WTC11 (cell line): Measurements from ENCODE around the gene ZGRF1. TPM values are rescaled to one million over a fixed set of nuclear protein-coding genes. Genes with fewer than 3 reads are reported as not detected.

Experiments used
- ATAC-seq: fragments of 200-7000 bp; cut with Tn5 transposase; 2 replicates; pipeline ENCODE4 v1.10.0; 2021; ENCODE audit warnings: mild to moderate bottlenecking, moderate library complexity
- CTCF ChIA-PET: fragments of 300-600 bp; sonication (Branson Sonifier 250); formaldehyde crosslinking; loops from one replicate; lab custom pipeline; 2021; ENCODE audit warnings: antibody characterized with exemption; lab: Charles Lee
- POLR2A ChIA-PET: fragments of 350-600 bp; sonication (Branson Sonifier 250); formaldehyde crosslinking; loops from one replicate; lab custom pipeline; 2021; ENCODE audit warnings: antibody characterized with exemption; lab: Charles Lee
- DNase-seq: peaks from one replicate; pipeline ENCODE4 v3.0.0; 2021; ENCODE audit warnings: low spot score
- H3K27ac Mint-ChIP-seq: 2 replicates; pipeline ENCODE4 v1.8.0; 2021; ENCODE audit warnings: mixed read lengths
- H3K27me3 Mint-ChIP-seq: 2 replicates; pipeline ENCODE4 v1.8.0; 2021; ENCODE audit warnings: low read depth, mild to moderate bottlenecking, moderate library complexity, mixed read lengths
- H3K36me3 Mint-ChIP-seq: 2 replicates; pipeline ENCODE4 v1.8.0; 2021; ENCODE audit warnings: mixed read lengths
- H3K4me1 Mint-ChIP-seq: 2 replicates; pipeline ENCODE4 v1.8.0; 2022; ENCODE audit warnings: mixed read lengths
- H3K4me3 Mint-ChIP-seq: 2 replicates; pipeline ENCODE4 v1.8.0; 2021; ENCODE audit warnings: mild to moderate bottlenecking, moderate library complexity, mixed read lengths
- H3K9me3 Mint-ChIP-seq: 2 replicates; pipeline ENCODE4 v1.8.0; 2021; ENCODE audit warnings: mixed read lengths
- ATF1 ChIP-seq: sonication (generic); formaldehyde crosslinking; IDR thresholded peaks from 2 replicates; pipeline ENCODE4 v1.8.1; 2023; ENCODE audit warnings: mild to moderate bottlenecking, moderate library complexity, missing genetic modification reagents
- CREB1 ChIP-seq: sonication (generic); formaldehyde crosslinking; IDR thresholded peaks from 2 replicates; pipeline ENCODE4 v1.8.0; 2023; ENCODE audit warnings: mild to moderate bottlenecking, missing genetic modification reagents
- E2F5 ChIP-seq: sonication (generic); formaldehyde crosslinking; IDR thresholded peaks from 2 replicates; pipeline ENCODE4 v1.8.1; 2022; ENCODE audit warnings: mild to moderate bottlenecking, moderate library complexity, missing genetic modification reagents
- ELF4 ChIP-seq: sonication (generic); formaldehyde crosslinking; IDR thresholded peaks from 2 replicates; pipeline ENCODE4 v1.8.1; 2022; ENCODE audit warnings: low read depth, mild to moderate bottlenecking, moderate library complexity, missing genetic modification reagents
- FOXK1 ChIP-seq: sonication (generic); formaldehyde crosslinking; IDR thresholded peaks from 2 replicates; pipeline ENCODE4 v1.8.0; 2022; ENCODE audit warnings: mild to moderate bottlenecking, moderate library complexity, missing genetic modification reagents
- FOXP1 ChIP-seq: sonication (generic); formaldehyde crosslinking; IDR thresholded peaks from 2 replicates; pipeline ENCODE4 v1.8.0; 2022; ENCODE audit warnings: missing genetic modification reagents, mild to moderate bottlenecking, moderate library complexity, borderline replicate concordance
- IRF2 ChIP-seq: sonication (generic); formaldehyde crosslinking; IDR thresholded peaks from 2 replicates; pipeline ENCODE4 v1.8.0; 2022; ENCODE audit warnings: low read depth, missing genetic modification reagents, borderline replicate concordance
- JAZF1 ChIP-seq: fragments of 250-450 bp; sonication (Bioruptor Pico); IDR thresholded peaks from 2 replicates; pipeline ENCODE4 v1.9.0; 2021; ENCODE audit warnings: moderate library complexity, mild to moderate bottlenecking, inconsistent platforms
- MAX ChIP-seq: sonication (generic); formaldehyde crosslinking; IDR thresholded peaks from 2 replicates; pipeline ENCODE4 v1.8.0; 2022; ENCODE audit warnings: mild to moderate bottlenecking, missing genetic modification reagents
- MXD4 ChIP-seq: fragments of 250-450 bp; sonication (Bioruptor Pico); IDR thresholded peaks from 2 replicates; pipeline ENCODE4 v1.8.0; 2021; ENCODE audit warnings: mild to moderate bottlenecking, moderate library complexity, borderline replicate concordance
- NFATC4 ChIP-seq: fragments of 250-450 bp; sonication (Bioruptor Pico); IDR thresholded peaks from 2 replicates; pipeline ENCODE4 v1.9.0; 2021; ENCODE audit warnings: mild to moderate bottlenecking
- NFYB ChIP-seq: sonication (generic); formaldehyde crosslinking; conservative IDR thresholded peaks from 2 replicates; pipeline ENCODE4 v1.8.0; 2022; ENCODE audit warnings: low read depth, missing genetic modification reagents
- OVOL2 ChIP-seq: fragments of 250-450 bp; sonication (Bioruptor Pico); IDR thresholded peaks from 2 replicates; pipeline ENCODE4 v1.9.0; 2021; ENCODE audit warnings: mild to moderate bottlenecking, borderline replicate concordance
- RELA ChIP-seq: sonication (generic); formaldehyde crosslinking; IDR thresholded peaks from 2 replicates; pipeline ENCODE4 v1.8.1; 2022; ENCODE audit warnings: missing genetic modification reagents, mild to moderate bottlenecking, borderline replicate concordance
- RORB ChIP-seq: fragments of 250-450 bp; sonication (Bioruptor Pico); IDR thresholded peaks from 2 replicates; pipeline ENCODE4 v1.9.0; 2021; ENCODE audit warnings: mild to moderate bottlenecking
- SMAD3 ChIP-seq: sonication (generic); formaldehyde crosslinking; IDR thresholded peaks from 2 replicates; pipeline ENCODE4 v1.8.0; 2022; ENCODE audit warnings: missing genetic modification reagents, mild to moderate bottlenecking, borderline replicate concordance
- SOX15 ChIP-seq: fragments of 250-450 bp; sonication (Bioruptor Pico); IDR thresholded peaks from 2 replicates; pipeline ENCODE4 v1.9.0; 2021; ENCODE audit warnings: mild to moderate bottlenecking
- TEAD4 ChIP-seq: sonication (generic); formaldehyde crosslinking; IDR thresholded peaks from 2 replicates; pipeline ENCODE4 v1.8.0; 2022; ENCODE audit warnings: mild to moderate bottlenecking, missing genetic modification reagents
- ZBTB43 ChIP-seq: sonication (generic); formaldehyde crosslinking; IDR thresholded peaks from 2 replicates; pipeline ENCODE4 v1.8.1; 2023; ENCODE audit warnings: mild to moderate bottlenecking, missing genetic modification reagents
- ZMAT4 ChIP-seq: fragments of 250-450 bp; sonication (Bioruptor Pico); IDR thresholded peaks from 2 replicates; pipeline ENCODE4 v1.9.0; 2021; ENCODE audit warnings: mild to moderate bottlenecking
- ZNF138 ChIP-seq: sonication (generic); formaldehyde crosslinking; conservative IDR thresholded peaks from 2 replicates; pipeline ENCODE4 v1.8.1; 2022; ENCODE audit warnings: mild to moderate bottlenecking, moderate library complexity, missing genetic modification reagents
- ZNF219 ChIP-seq: sonication (generic); formaldehyde crosslinking; IDR thresholded peaks from 2 replicates; pipeline ENCODE4 v1.8.0; 2023; ENCODE audit warnings: missing genetic modification reagents, mild to moderate bottlenecking, borderline replicate concordance
- ZNF281 ChIP-seq: sonication (generic); formaldehyde crosslinking; IDR thresholded peaks from 2 replicates; pipeline ENCODE4 v1.8.0; 2023; ENCODE audit warnings: mild to moderate bottlenecking, missing genetic modification reagents
- ZNF396 ChIP-seq: fragments of 250-450 bp; sonication (Bioruptor Pico); IDR thresholded peaks from 2 replicates; pipeline ENCODE4 v1.8.0; 2021; ENCODE audit warnings: mild to moderate bottlenecking, moderate library complexity, borderline replicate concordance
- total RNA-seq: library from RNA; stranded (reverse); gene quantifications from 3 replicates; pipeline ENCODE4 v1.2.3, GENCODE V29; 2021

Gene ZGRF1
- total RNA-seq, 1 experiment from 2014 or later, result 56.2 TPM

GRCh38 chr4:112510291-112511092 is 126.2 kb downstream of the ZGRF1 start (continued):
- TF ChIP-seq FOXP1, result peak; percentile 36; the same call in 1 of the 2 replicates

GRCh38 chr4:112509243-112510141 is 127.2 kb downstream of the ZGRF1 start:
- no peaks in the 10 kb centered on the region for H3K36me3 Mint-ChIP-seq
- H3K4me3 Mint-ChIP-seq, result peak overlapping the region; percentile 59
- peaks cover 97% of the 10 kb centered on the region for H3K27me3 Mint-ChIP-seq
- DNase-seq, result peak; percentile 35
- peaks cover 41% of the 10 kb centered on the region for H3K4me1 Mint-ChIP-seq
- no peak overlapping the region for H3K27ac Mint-ChIP-seq
- peak; percentile 7 for ATAC-seq
- CTCF ChIA-PET, result interaction anchor here (0.6 to 5.6 kb wide), 4 partner anchors 7 to 410 kb away, joined by 4 to 91 read pairs (median 5); no protein-coding TSS in a partner anchor
- TF ChIP-seq ZNF281 (CRISPR knock-in tag), result 0 out of 2 replicates have a peak, but pooled peaks have one; percentile 43
- 0 out of 2 replicates have a peak, but pooled peaks have one; percentile 29 for TF ChIP-seq CREB1 (CRISPR knock-in tag)
- TF ChIP-seq MAX (CRISPR knock-in tag), result peak; percentile 59; the same call in 1 of the 2 replicates
- no peak for TF ChIP-seq ZNF396
- TF ChIP-seq, all 79 proteins: peak for 3
- POLR2A ChIA-PET, result interaction anchor here (0.6 kb wide), 1 partner anchor 47 kb away, joined by 4 read pairs; no protein-coding TSS in a partner anchor
- H3K9me3 Mint-ChIP-seq, result no peaks in the 10 kb centered on the region

GRCh38 chr4:112508356-112508755 is 128.4 kb downstream of the ZGRF1 start:
- no peak for TF ChIP-seq ZNF138
- no peak for TF ChIP-seq FOXK1 (CRISPR knock-in tag)
- no peak for TF ChIP-seq TEAD4 (CRISPR knock-in tag)
- TF ChIP-seq ZMAT4 (CRISPR knock-in tag), result no peak
- no peak for TF ChIP-seq JAZF1 (CRISPR knock-in tag)
- TF ChIP-seq ZNF219, result no peak
- no peak for TF ChIP-seq RORB (CRISPR knock-in tag)
- TF ChIP-seq NFYB, result no peak
- no peak for TF ChIP-seq NFATC4 (CRISPR knock-in tag)
- TF ChIP-seq MXD4 (CRISPR knock-in tag), result no peak
- TF ChIP-seq RELA (CRISPR knock-in tag), result no peak
- no peak for TF ChIP-seq ZBTB43 (CRISPR knock-in tag)
- no peak for TF ChIP-seq OVOL2
- TF ChIP-seq SMAD3 (CRISPR knock-in tag), result no peak
- TF ChIP-seq ELF4, result no peak
- TF ChIP-seq IRF2 (CRISPR knock-in tag), result no peak
- TF ChIP-seq E2F5, result no peak
- no peak for TF ChIP-seq ATF1 (CRISPR knock-in tag)
- TF ChIP-seq SOX15 (CRISPR knock-in tag), result no peak
- no peak overlapping the region for H3K4me3 Mint-ChIP-seq
- no peaks in the 10 kb centered on the region for H3K36me3 Mint-ChIP-seq
- peaks cover 32% of the 10 kb centered on the region for H3K4me1 Mint-ChIP-seq
- CTCF ChIA-PET, result interaction anchor here (2.1 to 5.6 kb wide), 2 partner anchors 9 to 14 kb away, joined by 5 to 91 read pairs; no protein-coding TSS in a partner anchor
- H3K9me3 Mint-ChIP-seq, result no peaks in the 10 kb centered on the region
- H3K27ac Mint-ChIP-seq, result no peak overlapping the region
- H3K27me3 Mint-ChIP-seq, result peaks cover 91% of the 10 kb centered on the region
- POLR2A ChIA-PET, result no interaction called here
- ATAC-seq (no peak), DNase-seq (no peak)
